Adipose tissue (tissue), 3 donors: ENCODE measurements around the gene GSC. TPM values are rescaled to one million over a fixed set of nuclear protein-coding genes. Genes with fewer than 3 reads are reported as not detected.

Experiments used
- H3K27ac ChIP-seq: one replicate; pipeline ENCODE4 v1.5.1; 2013; ENCODE audit warnings: low read depth, low read length
- WGBS, 3 donors: extraction: QIAGEN DNeasy Blood & Tissue Kit; methylation state at CpG; one replicate each; pipeline ENCODE4 v1.1.7; 2013; 5-methylcytosine and 5-hydroxymethylcytosine counted together
- polyA plus RNA-seq, 3 donors: library from polyadenylated mRNA; stranded (reverse); fragments of 200-250 nt; gene quantifications; one replicate each; pipeline ENCODE4 v1.2.3, GENCODE V29; 2013
- donor health status: healthy with polysubstance abuse.
- donor health status: Bipolar disorder and iron deficiency.
- donor health status: healthy.

GSC gene
- polyA plus RNA-seq, 3 donors, result 0.52 to 3.6 (median 1.4) TPM

- 15 to 26% (median 20%) methylated on average over 36 of the region's 36 CpGs for WGBS, 3 donors
- no peak overlapping the region for H3K27ac ChIP-seq
Observed at GRCh38 chr14:94773655-94774343, 3.9 kb upstream of the GSC start.

GRCh38 chr14:94773061-94773648 is 3.2 kb upstream of the GSC start:
- 15 to 26% (median 25%) methylated on average over 42 of the region's 42 CpGs for WGBS, 3 donors
- H3K27ac ChIP-seq, result no peak overlapping the region

GRCh38 chr14:94772548-94772947 is 2.6 kb upstream of the GSC start:
- WGBS, 3 donors, result 38 to 45% (median 43%) methylated on average over 8 of the region's 8 CpGs
- no peak overlapping the region for H3K27ac ChIP-seq

DNA sequence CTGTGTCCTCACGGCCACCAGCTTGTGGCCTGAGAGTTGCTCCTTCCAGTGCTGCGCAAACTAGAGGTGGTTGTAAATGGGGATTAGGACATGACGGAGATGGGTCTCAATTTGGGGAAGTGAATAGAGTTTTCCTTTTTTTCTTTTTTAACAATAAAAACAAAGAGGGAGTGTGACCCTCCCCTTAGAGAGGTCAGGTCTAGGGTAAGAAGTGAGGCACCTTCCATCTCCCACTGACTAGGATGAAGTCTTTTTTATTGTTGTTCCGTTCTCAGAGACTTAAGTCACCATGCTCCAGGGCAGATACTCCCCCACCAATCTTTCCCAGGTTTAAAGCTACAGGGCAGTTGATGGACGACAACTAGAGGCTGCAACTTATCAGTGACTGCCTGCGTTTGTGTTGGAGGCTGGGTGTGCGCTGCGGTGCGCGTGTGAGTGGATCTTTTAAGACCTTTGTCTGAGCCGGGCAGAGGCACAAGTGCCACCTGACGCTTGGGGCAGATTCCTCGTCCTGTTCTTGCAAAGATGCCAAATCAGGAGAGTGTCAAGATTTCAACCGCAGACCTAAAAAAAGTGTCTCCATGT is 2.1 kb upstream of the GSC start:
- no peak overlapping the region for H3K27ac ChIP-seq
- 30 to 46% (median 42%) methylated on average over 14 of the region's 14 CpGs for WGBS, 3 donors

DNA sequence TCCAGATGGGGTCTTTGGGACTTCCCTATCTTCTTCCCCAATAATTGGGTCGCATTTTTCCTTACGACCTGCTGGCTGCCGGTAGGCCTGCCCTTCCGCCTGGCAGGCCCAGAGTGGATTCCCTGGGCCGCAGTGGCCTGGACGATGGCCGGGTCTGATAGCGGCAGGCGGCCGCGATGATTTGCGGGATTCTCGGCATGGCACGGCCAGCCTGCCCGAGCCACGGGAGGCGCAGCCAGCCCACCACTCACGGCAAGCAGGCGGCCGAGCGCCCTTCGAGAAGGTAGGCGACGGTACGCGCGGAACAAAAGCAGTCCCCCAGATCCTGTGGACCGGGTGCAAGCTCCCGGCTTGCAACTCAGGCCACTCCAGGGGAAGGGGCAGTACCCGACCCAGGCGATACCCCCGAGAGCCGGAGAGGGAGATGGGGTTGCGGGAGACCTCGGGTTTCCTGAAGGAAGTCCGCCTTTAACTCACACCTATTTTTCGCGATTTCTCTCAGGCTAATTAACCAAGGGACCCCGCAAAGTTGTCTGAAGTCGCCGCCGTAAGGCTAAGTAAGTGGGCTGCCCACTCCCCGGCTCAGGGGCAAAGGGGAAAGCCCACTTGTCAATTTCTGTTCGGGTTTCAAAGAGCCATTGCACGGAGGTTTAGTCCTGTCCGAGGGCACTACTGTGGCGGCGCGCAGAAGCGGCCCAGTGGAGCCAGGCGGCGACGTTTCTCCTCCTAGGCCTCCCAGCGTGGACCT is 1.4 kb upstream of the GSC start:
- H3K27ac ChIP-seq, result no peak overlapping the region
- WGBS, 3 donors, result 26 to 43% (median 39%) methylated on average over 54 of the region's 54 CpGs

GRCh38 chr14:94770815-94771157 is 873 bp upstream of the GSC start:
- WGBS, 3 donors, result 45 to 60% (median 52%) methylated on average over 9 of the region's 9 CpGs
- H3K27ac ChIP-seq, result no peak overlapping the region

DNA sequence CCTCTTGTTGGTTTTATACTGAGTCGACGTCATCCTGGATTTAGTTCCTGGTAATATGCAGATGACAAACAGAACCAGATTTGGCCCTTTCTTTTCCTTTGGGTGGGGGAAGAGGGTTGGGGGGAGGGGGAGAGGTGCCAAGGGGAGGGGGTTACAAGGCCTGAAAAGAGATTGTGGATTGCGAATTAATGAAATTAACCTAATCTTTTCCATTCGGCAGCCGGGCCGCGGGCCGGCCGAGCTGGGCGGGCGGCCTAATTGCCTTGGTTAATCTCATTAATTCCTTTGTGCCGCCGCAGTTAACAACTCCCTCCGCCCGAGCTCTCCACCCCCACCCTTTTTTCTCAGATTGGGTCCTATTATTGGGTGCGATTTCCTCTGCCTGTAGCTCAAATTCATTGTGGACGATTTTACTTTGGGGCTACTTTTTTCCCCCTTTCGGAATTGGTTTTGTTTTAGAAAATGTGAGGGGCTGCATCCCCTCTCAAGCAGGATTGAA is 387 bp upstream of the GSC start:
- 8 to 13% (median 12%) methylated on average over 16 to 18 of the region's 18 CpGs for WGBS, 3 donors
- H3K27ac ChIP-seq, result no peak overlapping the region

- WGBS, 3 donors, result 3 to 9% (median 6%) methylated on average over 72 to 82 of the region's 82 CpGs
- no peak overlapping the region for H3K27ac ChIP-seq
Observed at GRCh38 chr14:94768521-94769390, 1.2 kb downstream of the GSC start.

DNA sequence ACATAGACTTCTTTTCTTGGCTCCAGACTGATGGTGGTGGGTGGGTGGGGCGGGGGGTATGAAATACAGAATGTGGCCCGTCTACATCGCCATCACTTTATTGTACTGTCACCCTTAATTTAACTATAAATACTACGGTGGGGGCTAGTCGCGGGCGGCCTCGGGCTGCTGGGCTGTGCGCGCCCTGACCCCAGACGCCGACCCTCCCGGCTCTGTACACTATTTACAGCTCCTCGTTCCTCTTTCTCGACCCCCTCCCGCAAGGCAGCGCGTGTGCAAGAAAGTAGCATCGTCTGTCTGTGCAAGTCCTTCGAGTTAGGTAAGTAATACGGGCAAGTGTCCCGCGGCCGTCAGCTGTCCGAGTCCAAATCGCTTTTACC is 1.8 kb downstream of the GSC start:
- H3K27ac ChIP-seq, result no peak overlapping the region
- 22 to 34% (median 24%) methylated on average over 26 of the region's 26 CpGs for WGBS, 3 donors

DNA sequence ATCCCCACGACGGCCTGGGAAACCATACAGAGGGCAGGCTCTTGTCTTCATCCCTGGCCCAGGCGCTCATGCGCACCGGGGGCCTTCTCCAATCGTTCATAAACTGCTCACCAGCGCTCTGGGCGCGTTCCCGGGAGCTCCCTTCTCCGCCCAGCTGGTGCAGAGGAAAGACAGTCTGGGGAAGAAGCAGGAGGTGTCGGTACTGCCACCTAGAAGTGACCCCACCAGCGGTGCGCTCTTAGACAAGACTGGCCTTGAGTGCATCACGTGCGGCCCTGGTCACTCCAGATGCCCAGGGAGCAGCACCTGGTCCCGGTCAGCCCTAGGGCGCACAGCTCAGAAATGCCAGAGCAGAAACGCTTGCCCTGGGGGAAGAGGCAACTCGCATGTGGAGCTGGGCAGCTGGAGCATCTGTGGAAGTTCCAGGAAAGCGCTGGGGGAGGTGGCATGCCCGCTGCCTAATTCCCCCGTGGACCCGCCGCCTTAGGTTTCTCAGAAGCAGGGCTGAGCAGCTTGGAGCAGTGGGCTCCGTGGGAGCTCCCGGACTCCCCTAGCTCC is 2.5 kb downstream of the GSC start:
- 32 to 38% (median 36%) methylated on average over 27 of the region's 27 CpGs for WGBS, 3 donors

GRCh38 chr14:94764573-94764972 is 5.3 kb downstream of the GSC start:
- WGBS, 3 donors, result 62 to 66% (median 63%) methylated on average over 7 of the region's 7 CpGs
- H3K27ac ChIP-seq, result no peak overlapping the region

More for the DNA sequence above, 2.5 kb downstream of the GSC start:
- no peak overlapping the region for H3K27ac ChIP-seq

DNA sequence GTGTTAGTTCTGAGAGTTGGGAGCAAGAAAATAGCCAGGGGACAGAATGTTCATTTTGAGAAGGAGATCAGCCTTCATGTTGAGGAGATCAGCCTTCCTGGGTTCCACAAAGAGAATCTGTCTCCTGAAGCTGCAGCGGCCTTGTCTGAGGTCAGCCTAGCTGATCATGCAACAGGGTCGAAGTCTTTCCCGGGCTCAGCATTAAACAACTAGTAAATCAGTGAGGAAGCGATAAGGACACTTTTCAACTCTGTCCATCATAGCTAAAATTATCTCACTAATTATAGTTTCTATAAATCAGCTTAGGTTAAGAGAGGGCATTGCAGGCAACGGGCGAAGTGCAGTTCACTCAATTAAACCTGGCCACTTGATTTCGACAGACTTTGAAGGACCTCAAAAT is 7.5 kb downstream of the GSC start:
- WGBS, 3 donors, result 67 to 82% (median 74%) methylated on average over 7 of the region's 7 CpGs
- H3K27ac ChIP-seq, result no peak overlapping the region

- no peak overlapping the region for H3K27ac ChIP-seq
- WGBS, 3 donors, result 59 to 68% (median 65%) methylated on average over 10 of the region's 10 CpGs
Observed at GRCh38 chr14:94761997-94762377, 7.9 kb downstream of the GSC start.

DNA sequence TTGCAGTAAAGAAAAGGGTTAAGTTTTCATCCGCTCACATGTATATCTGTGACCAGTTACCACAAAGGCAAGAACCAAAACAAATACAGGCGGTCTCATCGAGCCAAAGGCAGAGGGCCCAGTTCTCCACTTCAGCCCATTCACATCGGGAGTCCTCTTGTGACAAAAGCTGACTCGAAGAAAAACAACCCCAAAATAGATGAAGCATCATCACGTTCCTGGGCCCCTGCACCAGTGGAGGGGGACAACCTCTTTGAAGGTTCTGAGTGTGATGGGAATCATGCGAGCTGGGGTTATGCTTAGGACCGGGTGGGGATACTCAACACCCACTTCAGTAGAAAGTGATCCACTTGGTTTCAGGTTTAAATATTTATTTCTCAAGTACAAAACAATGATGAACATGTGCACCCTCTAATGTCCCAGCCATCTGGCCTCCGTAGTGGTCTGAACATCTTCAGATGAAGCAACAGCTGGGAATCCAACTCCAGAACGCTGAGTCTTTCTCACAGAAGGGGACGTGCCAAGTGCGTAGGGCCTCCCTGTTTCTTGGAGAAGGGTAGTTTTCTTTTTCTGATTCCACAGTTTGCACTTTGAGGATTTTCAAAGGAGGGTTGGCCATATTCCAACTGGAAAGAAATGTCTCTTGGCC is 8.4 kb downstream of the GSC start:
- no peak overlapping the region for H3K27ac ChIP-seq
- 60 to 75% (median 72%) methylated on average over 12 of the region's 12 CpGs for WGBS, 3 donors

- H3K27ac ChIP-seq, result no peak overlapping the region
- whole genome bisulfite sequencing, 3 donors, result 39 to 60% (median 56%) methylated on average over 3 of the region's 3 CpGs
Observed at GRCh38 chr14:94756310-94756882, 13.5 kb downstream of the GSC start.

DNA sequence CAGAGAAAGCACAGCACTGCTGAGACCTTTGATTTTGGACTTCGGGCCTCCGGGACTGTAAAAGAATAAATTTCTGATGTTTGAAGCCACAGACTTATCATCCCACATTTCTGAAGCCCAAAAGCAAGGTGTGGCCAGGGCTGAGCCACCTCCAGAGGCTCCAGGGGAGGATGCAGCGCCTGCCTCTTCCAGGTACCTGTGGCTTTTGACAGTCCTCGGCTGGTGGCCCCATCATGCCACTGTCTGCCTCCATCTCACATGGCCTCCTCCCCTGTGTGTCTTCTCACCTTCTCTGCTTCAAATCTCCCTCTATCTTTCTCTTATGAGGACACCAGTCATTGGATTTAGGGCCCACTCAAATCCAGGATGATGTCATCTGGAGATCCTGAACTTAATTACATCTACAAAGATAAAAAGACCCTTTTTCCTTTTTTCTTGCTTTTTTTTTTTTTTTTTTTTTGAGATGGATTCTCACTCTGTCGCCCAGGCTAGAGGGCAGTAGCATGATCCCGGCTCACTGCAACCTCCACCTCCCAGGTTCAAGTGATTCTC is 15.4 kb downstream of the GSC start:
- H3K27ac ChIP-seq, result no peak overlapping the region
- 74 to 87% (median 87%) methylated on average over 6 of the region's 6 CpGs for WGBS, 3 donors
